ENCODE data around the gene SLC35F1. TPM values are rescaled to one million over a fixed set of nuclear protein-coding genes. Genes with fewer than 3 reads are reported as not detected.

SLC35F1 gene
- total and polyA plus RNA-seq, 10 of the 15 experiments (the other 5 are each of a cell fraction or from before 2014, with no cell fraction given): 0.01 TPM; not detected in 9

GRCh38 chr6:118177720-118178119 is 270.7 kb downstream of the SLC35F1 start:
- ATAC-seq: no peak
- in situ Hi-C loops (cut with MboI) (no loop called here), intact Hi-C loops (cut with micrococcal nuclease; ENCODE audit: unreplicated experiment) (no loop called here)
- no peak overlapping the region for H3K4me2 ChIP-seq (ENCODE audit: control insufficient read depth, insufficient read depth)
- no peak overlapping the region for H3K4me3 ChIP-seq
- no peak overlapping the region for H2AFZ ChIP-seq (ENCODE audit: control insufficient read depth, low read depth, low read length)
- DNase-seq (ENCODE audit: low read depth, low spot score): no peak
- H3K9ac ChIP-seq (ENCODE audit: control insufficient read depth, insufficient read depth, low read length): no peak overlapping the region
- no peaks in the 10 kb centered on the region for H4K20me1 ChIP-seq (ENCODE audit: control insufficient read depth, insufficient read depth)
- SMC1A ChIA-PET (ENCODE audit: uncharacterized antibody, unreplicated experiment): no interaction called here
- no peaks in the 10 kb centered on the region for H3K79me2 ChIP-seq (ENCODE audit: control insufficient read depth, insufficient read depth, low read length)
- no TSS peak for BruUV-seq (replicated peaks)
- TF ChIP-seq ZNF274 (IDR thresholded peaks at IDR 0.05; ENCODE audit: insufficient read depth, insufficient read length) (no peak), NR2C1 (IDR thresholded peaks at IDR 0.05) (no peak), BCL3 (IDR thresholded peaks at IDR 0.05; ENCODE audit: borderline replicate concordance, insufficient read depth, low read depth, low read length, poor library complexity, severe bottlenecking) (no peak), EGR1 (IDR thresholded peaks at IDR 0.05; ENCODE audit: borderline replicate concordance in 1 of 2, low read depth in 2 of 2, low read length in 2 of 2) (no peak), TARDBP (IDR thresholded peaks at IDR 0.05; ENCODE audit: borderline replicate concordance) (no peak), IRF4 (IDR thresholded peaks at IDR 0.05; ENCODE audit: low read depth, low read length) (no peak), SUZ12 (IDR thresholded peaks at IDR 0.05; ENCODE audit: unreplicated experiment) (no peak), NFYB (IDR thresholded peaks at IDR 0.05; ENCODE audit: insufficient read depth, low read depth, low read length) (no peak), CBFB (IDR thresholded peaks at IDR 0.05; ENCODE audit: low read depth) (no peak), SMARCA5 (IDR thresholded peaks at IDR 0.05) (no peak), YBX1 (IDR thresholded peaks at IDR 0.05) (no peak), POLR2AphosphoS5 (IDR thresholded peaks at IDR 0.05; ENCODE audit: low read length) (no peak), REST (IDR thresholded peaks at IDR 0.05; ENCODE audit: low read depth, low read length) (no peak), RELB (IDR thresholded peaks at IDR 0.05; ENCODE audit: low read depth) (no peak), NKRF (conservative IDR thresholded peaks at IDR 0.05) (no peak), ZNF217 (IDR thresholded peaks at IDR 0.05) (no peak), SPI1 (IDR thresholded peaks at IDR 0.05; ENCODE audit: borderline replicate concordance, insufficient read depth, low read depth, low read length) (no peak), ASH2L (IDR thresholded peaks at IDR 0.05; ENCODE audit: borderline replicate concordance, low read depth) (no peak)
- WGBS (ENCODE audit: insufficient coverage, insufficient replicate concordance, low lambda C conversion rate, missing lambda C conversion rate): 22% methylated on average over 3 of the region's 3 CpGs
- FAIRE-seq: no peak
- H3K36me3 ChIP-seq (ENCODE audit: control insufficient read depth in 2 of 2, insufficient read depth in 2 of 2, low read length in 1 of 2): no peaks in the 10 kb centered on the region
- no peak overlapping the region for H3K27ac ChIP-seq (ENCODE audit: control insufficient read depth, insufficient read depth)
- no peaks in the 10 kb centered on the region for H3K4me1 ChIP-seq (ENCODE audit: control insufficient read depth, insufficient read depth, low read length)
- H3K9me3 ChIP-seq (replicated peaks; ENCODE audit: control insufficient read depth, insufficient read depth, low read length): no peaks in the 10 kb centered on the region
- CTCF ChIA-PET: no interaction called here
- RAD21 ChIA-PET (ENCODE audit: unreplicated experiment): no interaction called here
- no peaks in the 10 kb centered on the region for H3K27me3 ChIP-seq (replicated peaks in 1 of 2; ENCODE audit: control insufficient read depth in 2 of 2, insufficient read depth in 2 of 2, low read length in 1 of 2)
- POLR2A ChIA-PET: no interaction called here
